Activated CD8-positive, alpha-beta memory T cell treated with anti-CD3 and anti-CD28 coated beads, Interleukin-2, amount 50 U/mL, for 48 hours (primary cell): Measurements from ENCODE around the gene SLC27A2.

Experiments used
- DNase-seq: peaks from one replicate; pipeline ENCODE4 v3.0.0-alpha.2; 2020

The SLC27A2 gene

DNA sequence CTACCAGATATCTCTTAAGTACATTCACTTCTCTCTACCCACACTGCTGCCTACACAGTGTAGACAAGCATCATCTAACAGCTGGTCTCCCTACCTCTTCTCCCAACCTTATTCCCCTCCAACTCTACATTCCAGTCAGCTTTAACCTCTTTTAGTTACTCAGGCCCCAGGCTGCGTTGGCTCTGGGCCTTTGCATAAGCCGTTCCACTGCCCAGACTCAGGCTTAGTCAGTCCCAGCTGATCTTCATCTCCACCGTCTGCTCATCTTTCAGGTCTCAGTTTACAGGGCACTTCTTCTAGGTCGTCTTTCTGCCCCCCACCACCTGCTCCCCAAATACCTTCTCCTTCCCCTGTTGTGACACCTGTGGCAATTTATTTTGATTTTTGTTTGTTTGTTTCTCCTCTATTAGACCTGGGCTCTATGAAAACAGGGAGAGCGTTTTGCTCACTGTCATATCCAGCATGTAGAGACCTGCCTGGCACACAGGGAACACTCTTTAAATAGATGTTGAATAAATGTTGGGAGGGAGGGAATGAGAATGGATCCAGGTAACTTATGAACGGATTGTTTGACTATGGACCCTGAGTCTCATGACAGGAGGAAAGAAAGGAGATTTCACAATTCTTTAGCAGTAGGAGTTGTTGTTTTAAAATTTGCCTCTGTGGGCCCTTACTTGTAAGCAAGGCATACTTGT is 11.1 kb downstream of the SLC27A2 start:
- no peak for DNase-seq

DNA sequence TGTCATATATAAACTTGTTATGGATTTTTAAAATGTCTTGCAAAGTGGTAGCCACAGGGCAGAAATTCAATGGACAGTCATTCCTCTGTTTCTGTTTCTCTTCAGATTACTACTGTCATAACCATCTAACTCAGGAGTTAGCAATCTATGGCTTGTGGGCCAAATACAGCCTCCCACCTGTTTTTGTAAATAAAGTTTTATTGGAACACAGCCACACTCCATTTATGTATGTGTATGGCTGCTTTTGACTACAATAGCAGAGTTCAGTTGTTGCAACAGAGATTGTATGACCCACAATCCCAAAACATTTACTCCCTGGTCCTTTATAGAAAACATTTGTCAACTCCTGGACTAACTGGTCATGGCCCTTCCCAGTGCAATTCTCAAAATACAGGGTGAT is 20.0 kb downstream of the SLC27A2 start:
- no peak for DNase-seq

DNA sequence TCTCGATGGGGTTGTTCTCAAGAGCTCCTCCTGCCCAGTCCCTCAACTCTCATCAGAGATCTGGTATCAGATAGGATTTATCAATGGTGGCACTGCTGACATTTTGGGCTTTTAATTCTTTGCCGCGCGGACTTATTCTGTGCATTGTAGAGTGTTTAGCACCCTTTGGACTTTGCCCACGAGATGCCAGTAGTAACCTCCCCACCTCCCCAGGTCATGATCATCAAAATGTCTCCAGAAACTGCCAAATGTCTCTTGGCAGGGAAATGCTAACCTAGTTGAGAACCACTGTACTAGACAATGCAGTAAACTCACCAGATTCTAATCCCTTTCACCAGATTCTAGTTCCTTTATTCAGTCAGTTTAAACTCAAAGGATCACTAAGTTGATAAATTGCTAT is 24.0 kb downstream of the SLC27A2 start:
- no peak for DNase-seq

DNA sequence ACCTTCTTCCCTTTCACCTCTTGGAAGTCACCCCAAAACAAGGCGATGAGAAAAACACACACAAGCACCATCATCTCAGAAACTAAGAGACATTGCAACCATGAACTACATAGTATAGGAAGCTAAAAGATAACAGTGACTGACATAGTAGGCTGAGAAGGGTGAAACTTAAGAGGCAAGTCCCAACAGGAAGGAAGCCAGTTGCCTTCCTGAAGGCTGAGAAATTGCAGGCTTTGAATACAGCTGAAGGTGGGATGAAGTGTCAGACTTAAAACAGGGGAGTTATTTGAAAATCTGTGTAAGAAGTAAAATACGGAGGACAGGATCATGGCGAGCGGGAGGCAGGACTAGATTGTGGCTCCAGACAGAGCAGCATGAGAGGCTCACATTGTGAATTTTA is 27.8 kb downstream of the SLC27A2 start:
- no peak for DNase-seq

DNA sequence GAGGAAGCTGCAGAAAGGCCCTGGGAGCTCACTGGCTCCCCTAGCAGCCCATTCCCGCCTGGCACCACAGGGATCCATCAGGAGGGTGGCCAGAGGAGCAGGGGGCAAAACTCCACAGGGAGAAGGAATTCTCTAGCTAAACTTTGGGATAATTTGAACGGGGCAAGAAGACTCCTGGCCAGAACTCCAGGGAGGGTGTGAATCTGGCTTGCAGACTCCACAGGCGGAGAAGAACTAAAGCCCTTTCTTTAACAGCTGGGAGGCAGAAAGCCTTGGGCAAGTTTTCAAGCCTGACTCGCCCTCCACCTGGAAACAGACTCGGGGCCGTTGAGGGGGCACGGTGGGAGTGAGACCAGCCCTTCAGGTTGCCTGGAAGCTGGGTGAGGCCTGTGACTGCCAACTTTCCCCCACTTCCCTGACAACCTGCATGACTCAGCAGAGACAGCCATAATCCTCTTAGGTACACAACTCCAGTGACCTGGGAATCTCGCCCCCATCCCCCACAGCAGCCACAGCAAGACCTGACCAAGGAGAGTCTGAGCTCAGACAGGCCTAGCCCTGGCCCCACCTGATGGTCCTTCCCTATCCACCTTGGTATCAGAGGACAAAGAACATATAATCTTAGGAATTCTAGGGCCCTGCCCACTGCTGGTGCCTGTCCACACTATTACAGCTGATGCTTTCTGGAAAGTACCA is 28.6 kb downstream of the SLC27A2 start:
- no peak for DNase-seq

DNA sequence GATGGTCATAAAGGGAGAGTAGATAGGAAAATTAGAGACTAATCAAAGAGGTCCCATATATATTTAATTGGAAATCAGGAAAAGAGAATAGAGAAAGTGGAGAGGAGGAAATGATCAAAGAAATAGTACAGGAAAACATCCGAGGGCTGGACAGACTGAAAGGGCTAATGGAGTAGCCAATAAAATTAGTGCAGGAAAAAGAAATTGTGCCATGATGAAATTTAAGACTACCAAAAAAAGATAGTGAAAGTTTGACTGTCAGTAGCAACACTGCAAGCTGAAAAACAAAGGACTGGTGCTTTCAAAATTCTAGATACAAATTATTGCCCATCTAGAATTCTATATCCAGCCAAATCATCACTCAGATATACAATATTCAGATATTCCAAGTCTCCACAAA is 36.3 kb downstream of the SLC27A2 start:
- DNase-seq: no peak

DNA sequence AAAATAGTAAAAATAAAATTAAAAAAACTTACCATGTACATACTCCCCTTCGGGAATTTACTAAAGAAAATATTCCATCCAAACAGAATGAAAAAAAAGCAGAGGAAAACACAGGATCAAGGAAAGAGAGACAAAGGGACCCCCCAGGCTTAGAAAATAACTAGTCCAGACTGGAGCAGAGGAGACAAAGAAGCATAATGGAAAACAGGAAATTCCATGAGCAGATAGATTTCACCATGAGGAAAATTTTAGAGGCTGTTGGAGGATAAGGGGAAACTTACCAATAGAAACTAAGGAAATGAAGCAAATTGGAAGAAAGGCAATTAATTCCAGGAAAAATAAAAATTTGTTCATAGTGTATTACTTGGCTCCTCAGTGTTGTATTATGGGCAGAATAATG is 36.7 kb downstream of the SLC27A2 start:
- no peak for DNase-seq

DNA sequence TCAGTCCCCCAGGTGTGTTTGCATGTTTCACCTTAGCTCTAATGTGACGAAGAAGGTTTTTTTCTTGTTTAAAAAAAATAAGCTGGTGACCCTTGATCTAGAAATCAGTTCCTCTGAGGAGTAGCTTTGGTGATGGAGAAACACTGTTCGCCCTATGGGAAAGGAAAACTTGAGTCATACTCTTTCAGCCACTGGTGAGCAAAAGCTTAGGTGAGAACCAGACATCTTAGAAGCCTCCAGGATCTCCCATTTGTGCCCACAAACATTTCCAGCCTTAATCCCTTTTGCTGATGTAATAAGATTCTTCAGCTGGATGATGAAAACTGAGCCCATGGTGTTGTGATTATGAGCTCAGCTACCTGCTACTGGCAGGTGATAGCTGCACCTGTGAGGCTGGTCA is 37.8 kb downstream of the SLC27A2 start:
- DNase-seq: no peak

DNA sequence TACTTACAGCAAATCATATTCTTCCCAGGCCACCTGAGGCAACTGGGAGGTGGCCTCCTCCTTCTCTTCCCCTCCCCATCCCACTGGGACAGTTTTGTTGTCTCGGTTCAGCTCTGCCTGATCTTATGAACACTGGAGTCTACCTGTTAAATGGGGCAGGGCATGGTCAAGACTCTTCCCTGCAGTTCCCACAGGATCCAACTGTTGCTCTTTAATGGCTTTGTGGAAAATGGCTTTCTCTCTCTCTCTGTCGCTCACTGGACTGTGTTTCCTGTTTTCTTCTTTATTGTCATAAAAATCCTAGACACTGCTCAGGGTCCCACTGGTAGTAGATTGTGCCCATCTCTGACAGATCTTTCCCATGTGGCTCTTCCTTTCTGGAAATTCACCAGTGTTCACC is 40.2 kb downstream of the SLC27A2 start:
- no peak for DNase-seq

DNA sequence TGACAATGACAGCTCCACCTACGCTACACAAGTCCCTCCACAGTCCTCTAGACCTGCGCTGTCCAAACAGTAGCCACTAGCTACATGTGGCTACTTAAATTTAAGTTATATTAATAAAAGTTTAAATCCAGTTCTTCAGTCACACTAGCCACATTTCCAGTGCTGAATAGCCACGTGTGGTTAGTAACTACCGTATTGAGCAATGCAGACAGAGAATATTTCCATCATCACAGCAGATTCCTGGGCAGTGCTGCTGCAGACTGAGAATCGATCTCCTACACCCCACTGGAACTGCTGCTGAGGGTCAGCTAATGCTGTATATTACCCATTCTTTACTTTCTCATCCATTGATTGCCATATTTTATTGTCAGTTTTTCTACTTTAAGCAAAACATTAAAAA is 42.6 kb downstream of the SLC27A2 start:
- DNase-seq: no peak

DNA sequence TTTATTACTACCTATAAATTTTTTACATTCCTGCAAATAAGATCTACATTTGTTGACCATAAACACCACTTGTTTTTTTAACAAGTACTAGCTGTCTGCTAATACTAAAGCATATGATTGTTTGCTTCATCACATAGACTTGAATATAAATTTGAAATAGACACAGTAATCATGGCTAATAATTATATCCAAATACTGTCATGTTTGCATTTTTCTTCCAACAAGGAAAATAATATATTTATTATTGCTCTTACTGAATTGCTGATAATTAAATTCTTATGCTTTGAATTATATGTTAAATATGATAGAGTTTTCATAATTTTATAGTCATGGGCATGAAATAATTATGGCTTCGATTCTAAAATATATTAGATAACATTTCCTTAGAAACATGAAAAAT is 43.1 kb downstream of the SLC27A2 start:
- DNase-seq: no peak

DNA sequence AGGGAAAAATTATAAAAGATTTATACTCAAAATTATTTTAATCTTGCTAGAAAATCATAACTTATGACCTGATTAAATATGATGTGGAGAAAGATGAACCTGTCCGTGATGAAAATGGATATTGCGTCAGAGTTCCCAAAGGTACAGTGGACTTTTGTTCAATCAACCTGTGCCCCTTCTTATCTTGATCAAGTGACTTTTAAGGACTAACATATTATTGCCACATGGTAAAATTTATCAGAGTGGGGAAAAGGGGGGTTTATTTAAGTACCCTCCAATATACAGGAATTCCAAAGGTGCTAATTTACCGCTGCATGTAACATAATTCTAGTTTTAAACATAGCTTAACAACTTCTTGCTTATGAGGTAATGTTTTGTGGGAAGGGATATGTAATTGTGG is 43.9 kb downstream of the SLC27A2 start:
- no peak for DNase-seq

DNA sequence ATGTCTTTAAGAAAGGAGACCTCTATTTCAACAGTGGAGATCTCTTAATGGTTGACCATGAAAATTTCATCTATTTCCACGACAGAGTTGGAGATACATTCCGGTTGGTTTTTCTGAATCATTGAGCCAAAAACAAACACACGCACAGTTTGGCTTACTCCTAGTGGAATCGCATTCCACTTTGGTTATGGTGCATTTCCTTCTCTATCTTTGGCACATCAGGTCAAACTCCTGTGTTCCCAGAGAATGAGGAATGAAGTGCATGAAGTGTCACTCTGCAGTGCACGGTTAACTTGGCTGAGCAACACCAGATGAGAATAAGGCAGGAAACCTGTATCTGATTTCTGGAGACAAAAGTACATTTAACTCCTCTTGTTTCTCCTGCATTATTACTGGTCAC is 45.1 kb downstream of the SLC27A2 start:
- no peak for DNase-seq

DNA sequence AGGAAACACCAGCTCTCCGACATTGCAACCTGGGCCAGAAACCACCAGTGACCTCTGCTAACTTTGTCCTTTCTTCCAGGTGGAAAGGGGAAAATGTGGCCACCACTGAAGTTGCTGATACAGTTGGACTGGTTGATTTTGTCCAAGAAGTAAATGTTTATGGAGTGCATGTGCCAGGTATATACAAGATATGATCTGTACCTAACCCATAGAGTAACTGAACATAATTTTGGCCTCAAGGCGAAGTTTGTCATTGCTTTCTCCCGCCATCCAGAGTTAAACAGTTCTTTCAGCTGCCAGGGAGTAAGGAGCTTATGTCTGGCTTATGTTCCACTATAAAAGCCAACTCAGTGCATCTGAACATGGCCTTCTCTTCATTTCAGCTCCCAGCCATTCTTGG is 46.9 kb downstream of the SLC27A2 start:
- no peak for DNase-seq

DNA sequence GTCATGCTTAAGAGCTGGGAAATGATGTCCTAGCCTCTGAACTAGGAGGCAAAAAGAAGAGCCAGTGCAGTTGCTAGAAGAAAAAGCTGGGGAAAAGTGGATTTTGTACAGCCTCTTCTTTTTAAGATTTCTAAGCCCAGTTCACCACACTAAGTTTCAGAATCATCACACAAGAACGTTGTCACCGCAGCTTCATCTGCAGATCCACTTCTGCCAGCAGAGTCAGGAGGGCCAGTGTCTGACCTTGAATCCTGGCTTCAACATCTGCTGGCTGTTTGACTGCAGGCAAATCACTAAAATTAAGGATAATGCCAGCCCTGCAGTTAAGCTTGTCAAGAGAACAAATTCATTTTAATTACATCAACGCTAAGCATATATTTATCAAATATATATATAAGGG is 47.3 kb downstream of the SLC27A2 start:
- DNase-seq: no peak

DNA sequence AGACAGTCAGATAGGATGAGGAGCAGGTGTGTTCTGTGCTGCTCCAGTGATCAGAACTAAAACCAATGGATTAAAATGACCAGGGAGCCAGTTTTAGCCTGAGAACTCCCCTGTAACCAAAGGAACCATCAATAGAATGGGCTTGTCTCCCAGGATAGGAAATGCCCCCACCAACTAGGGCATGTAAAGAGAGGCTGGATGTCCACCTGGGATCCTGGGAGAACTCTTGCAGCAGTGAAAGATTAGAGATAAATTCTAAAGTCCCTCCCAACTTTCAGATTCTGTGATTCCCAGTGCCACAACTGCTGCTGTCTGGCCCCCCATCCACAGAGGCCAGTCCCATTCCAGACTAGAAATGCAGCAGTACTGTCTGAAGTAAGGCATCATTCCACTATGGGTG is 49.8 kb downstream of the SLC27A2 start:
- no peak for DNase-seq

DNA sequence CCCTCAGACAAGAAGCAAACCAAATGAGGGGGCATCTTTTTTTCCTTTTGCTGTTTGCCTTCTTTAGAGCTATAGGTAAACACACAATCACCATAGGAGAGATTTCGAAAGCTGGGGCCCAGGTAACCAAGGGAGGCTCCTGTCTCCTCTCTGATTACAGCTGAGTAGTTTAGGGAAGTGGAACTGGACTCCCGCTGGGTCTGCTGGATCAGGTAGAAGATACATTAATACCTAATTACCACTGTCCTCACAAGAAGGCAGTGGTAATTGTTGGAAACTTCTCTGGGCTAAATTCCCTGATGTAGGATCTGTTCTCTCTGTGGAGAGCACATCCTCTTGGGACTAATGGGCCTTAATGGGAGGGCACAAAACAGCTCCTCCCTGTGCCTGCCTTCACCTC is 50.8 kb downstream of the SLC27A2 start:
- DNase-seq: no peak

DNA sequence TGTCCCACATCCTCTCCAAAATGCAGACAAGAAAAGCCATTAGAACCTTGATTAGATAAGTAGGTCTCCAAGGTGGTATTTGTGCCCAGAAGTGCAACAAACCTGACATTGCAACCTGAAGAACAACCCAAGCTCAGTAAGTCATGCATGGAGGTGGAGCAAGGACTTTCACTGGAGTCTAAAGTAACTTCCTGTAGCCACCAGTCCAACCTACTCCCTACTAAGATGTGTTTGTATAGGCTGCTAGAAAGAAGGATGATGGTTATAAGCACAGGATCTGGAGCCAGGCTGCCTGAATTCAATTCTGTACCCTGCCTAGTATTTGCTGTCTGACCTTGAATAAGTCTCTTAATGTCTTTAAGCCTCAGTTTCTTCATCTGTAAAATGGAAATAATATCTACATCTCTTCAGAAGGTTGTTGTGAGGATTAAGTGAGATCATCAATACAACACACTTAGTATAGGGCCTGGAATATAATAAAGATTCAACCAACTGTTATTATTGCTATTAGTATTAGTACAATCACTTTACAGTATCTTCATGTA is 51.3 kb downstream of the SLC27A2 start:
- DNase-seq: no peak

DNA sequence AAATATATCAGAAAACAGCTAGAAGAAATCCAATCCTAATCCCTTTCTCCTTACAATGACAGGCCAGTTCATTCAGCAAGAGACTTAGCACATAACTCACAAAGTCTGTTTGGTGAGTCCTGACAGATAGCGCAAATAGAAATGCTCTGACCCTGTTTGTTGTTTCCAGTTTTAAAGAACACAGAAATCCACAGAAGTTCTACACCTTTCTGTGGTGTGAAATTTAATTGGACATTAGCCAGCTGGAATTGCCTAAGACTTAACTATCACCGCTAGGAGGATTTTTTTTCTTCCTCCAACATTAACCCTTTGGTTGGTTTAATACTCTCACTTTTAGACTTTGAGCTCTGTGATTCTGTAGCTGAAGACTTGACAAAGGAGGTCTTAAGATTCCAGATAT is 52.8 kb downstream of the SLC27A2 start:
- DNase-seq: no peak

DNA sequence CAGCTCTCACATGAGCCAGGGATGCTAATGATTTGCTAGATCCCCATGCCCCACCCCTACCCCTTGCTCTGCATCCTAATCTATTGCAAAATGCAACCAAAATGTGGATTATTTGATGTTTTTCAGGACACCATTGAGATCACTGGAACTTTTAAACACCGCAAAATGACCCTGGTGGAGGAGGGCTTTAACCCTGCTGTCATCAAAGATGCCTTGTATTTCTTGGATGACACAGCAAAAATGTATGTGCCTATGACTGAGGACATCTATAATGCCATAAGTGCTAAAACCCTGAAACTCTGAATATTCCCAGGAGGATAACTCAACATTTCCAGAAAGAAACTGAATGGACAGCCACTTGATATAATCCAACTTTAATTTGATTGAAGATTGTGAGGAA is 53.8 kb downstream of the SLC27A2 start:
- no peak for DNase-seq

DNA sequence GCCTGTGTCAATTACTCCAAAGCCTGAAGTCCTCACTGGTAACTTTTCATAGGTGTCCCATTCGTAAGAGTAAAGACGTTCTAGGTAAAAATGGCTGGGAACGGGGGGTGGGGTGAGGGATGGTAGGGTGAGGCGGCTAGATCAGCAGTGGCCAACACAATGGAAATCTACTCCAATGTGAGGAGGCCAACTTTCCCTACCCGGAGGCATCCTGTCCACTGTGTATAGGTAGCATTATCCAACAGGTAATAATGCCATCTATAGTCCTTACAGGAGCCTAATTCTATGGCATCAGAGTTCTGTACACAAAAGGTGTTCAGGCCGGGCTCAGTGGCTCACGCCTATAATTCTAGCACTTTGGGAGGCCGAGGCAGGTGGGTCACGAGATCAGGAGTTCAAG is 54.4 kb downstream of the SLC27A2 start:
- no peak for DNase-seq

DNA sequence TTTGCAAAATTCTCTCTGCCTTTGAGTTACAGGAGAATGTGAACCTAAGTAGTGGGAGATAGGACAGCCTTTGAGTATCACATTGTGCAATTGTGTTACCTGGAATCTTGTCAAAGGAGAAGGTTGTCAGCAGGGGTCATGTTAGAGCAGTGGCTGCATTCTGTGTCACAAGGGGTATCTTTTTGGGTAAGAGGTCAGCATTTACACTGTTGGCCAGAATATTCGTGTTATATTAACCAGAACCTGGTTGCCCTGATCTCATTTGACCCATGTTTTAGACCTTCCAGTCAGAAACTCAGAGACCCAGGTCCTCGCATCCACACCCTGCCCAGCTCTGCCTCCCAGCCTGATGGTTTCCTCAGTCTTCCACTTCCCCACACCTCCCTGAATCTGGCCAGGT is 56.3 kb downstream of the SLC27A2 start:
- no peak for DNase-seq

DNA sequence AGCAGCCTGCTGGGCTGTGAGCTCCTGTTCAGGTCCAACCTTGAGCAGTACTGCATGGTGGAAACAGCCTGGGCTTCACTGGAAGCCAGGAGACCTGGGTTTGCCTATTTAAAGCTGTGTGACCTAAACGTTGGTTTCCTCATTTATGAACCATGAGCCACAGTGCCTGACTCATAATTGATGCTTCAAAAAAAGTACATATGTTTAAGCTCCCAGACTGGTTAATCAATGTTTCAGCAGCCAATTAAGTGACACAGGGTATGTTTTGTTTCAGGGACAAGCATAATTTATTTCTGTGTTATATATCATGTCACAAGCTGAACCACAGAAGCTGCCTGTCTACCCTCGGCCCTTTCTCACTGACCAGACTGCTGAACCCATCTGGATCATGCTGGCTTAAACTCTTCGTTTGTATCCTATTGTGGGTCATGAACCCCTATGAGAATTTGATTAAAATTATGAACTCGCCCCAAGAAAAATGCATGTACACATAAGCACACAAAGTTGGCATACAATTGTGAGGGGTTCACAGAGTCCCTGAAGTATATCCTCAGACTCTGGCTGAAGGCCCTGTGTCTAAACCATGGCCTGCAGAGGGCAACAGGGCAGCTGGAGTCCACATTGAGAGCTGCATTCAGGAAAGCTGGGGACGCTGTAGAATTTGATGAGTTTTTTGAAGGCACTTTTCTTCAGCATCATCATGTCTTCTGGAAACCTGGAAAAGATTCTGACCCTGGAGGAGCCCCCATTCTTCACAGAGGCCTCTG is 59.9 kb downstream of the SLC27A2 start:
- DNase-seq: no peak

DNA sequence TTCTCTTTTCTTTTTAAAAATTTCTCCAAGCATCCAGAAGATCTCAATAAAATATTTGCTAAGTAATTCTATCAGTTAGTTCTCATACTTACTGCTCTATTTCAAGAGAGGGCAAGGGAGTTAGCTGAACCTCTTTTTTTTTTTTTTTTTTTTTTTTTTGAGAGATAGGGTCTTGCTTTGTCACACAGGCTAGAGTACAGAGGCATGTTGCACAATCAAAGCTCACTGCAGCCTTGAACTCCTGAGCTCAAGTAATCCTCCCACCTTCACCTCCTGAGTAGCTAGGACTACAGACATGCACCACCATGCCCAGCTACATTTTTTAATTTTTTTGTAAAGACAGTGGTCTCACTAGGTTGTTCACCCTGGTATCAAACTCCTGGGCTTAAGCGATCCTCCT is 62.2 kb downstream of the SLC27A2 start:
- no peak for DNase-seq
